H9 (cell line): ENCODE measurements around the gene HEXD. TPM values are rescaled to one million over a fixed set of nuclear protein-coding genes. Genes with fewer than 3 reads are reported as not detected.
"Not testable (repeated sequence)": the region's sequence is repeated elsewhere in the genome, so short reads cannot be mapped to it uniquely, and the experiment has no call there.

Experiments used
- DNase-seq: peaks from one replicate; pipeline ENCODE4 v3.0.0-alpha.2; 2017
- H2AFZ ChIP-seq: one replicate; pipeline ENCODE4 v1.6.1; 2013; ENCODE audit warnings: mild to moderate bottlenecking, low read length, control low read depth, moderate library complexity
- H2AK5ac ChIP-seq: 2 replicates; pipeline ENCODE4 v1.6.1; 2013; ENCODE audit warnings: low read length, control low read depth, mixed read lengths; ENCODE audit not compliant: insufficient read length
- H2BK120ac ChIP-seq: one replicate; pipeline ENCODE4 v1.6.1; 2013; ENCODE audit warnings: low read depth, mild to moderate bottlenecking, low read length, control low read depth, inconsistent platforms; ENCODE audit not compliant: poor library complexity, severe bottlenecking
- H2BK12ac ChIP-seq: 2 replicates; pipeline ENCODE4 v1.6.1; 2013; ENCODE audit warnings: low read length, control low read depth, mixed read lengths, low read depth; ENCODE audit not compliant: insufficient read length
- H2BK15ac ChIP-seq: 2 replicates; pipeline ENCODE4 v1.6.1; 2013; ENCODE audit warnings: low read depth, low read length, control low read depth
- H2BK20ac ChIP-seq: one replicate; pipeline ENCODE4 v1.6.1; 2013; ENCODE audit warnings: low read depth, mild to moderate bottlenecking, low read length, control low read depth, inconsistent platforms; ENCODE audit not compliant: poor library complexity, severe bottlenecking
- H2BK5ac ChIP-seq: 2 replicates; pipeline ENCODE4 v1.6.1; 2013; ENCODE audit warnings: low read length, control low read depth, mixed read lengths; ENCODE audit not compliant: insufficient read length
- H3K14ac ChIP-seq: 2 replicates; pipeline ENCODE4 v1.6.1; 2013; ENCODE audit warnings: low read length, control low read depth; ENCODE audit not compliant: insufficient read depth
- H3K18ac ChIP-seq: 2 replicates; pipeline ENCODE4 v1.6.1; 2013; ENCODE audit warnings: low read depth, mild to moderate bottlenecking, mixed read lengths, low read length, control low read depth; ENCODE audit not compliant: insufficient read length
- H3K23ac ChIP-seq: 2 replicates; pipeline ENCODE4 v1.6.1; 2013; ENCODE audit warnings: low read length, control low read depth, mixed read lengths, low read depth; ENCODE audit not compliant: insufficient read length
- H3K23me2 ChIP-seq: 2 replicates; pipeline ENCODE4 v1.6.1; 2013; ENCODE audit warnings: low read depth, mild to moderate bottlenecking, mixed read lengths, low read length, control low read depth; ENCODE audit not compliant: insufficient read length, poor library complexity, severe bottlenecking
- H3K27ac ChIP-seq: 2 replicates; pipeline ENCODE4 v1.5.1; 2013; ENCODE audit warnings: low read length, control low read depth, mixed read lengths, low read depth; ENCODE audit not compliant: insufficient read length
- H3K27me3 ChIP-seq: 2 replicates; pipeline ENCODE4 v1.6.1; 2013; ENCODE audit warnings: low read length, control low read depth, inconsistent platforms; ENCODE audit not compliant: insufficient read depth
- H3K4ac ChIP-seq: 2 replicates; pipeline ENCODE4 v1.6.1; 2013; ENCODE audit warnings: low read depth, mild to moderate bottlenecking, control low read depth, inconsistent platforms, low read length, moderate library complexity
- H3K4me1 ChIP-seq: 2 replicates; pipeline ENCODE4 v1.6.1; 2013; ENCODE audit warnings: low read length, control low read depth, inconsistent platforms; ENCODE audit not compliant: insufficient read depth
- H3K4me2 ChIP-seq: 2 replicates; pipeline ENCODE4 v1.6.1; 2013; ENCODE audit warnings: low read length, control low read depth, mixed read lengths; ENCODE audit not compliant: insufficient read length, insufficient read depth
- H3K56ac ChIP-seq: 2 replicates; pipeline ENCODE4 v1.6.1; 2013; ENCODE audit warnings: low read depth, mild to moderate bottlenecking, mixed read lengths, low read length, control low read depth; ENCODE audit not compliant: insufficient read length
- H3K79me1 ChIP-seq: 2 replicates; pipeline ENCODE4 v1.6.1; 2013; ENCODE audit warnings: low read depth, mild to moderate bottlenecking, moderate library complexity, low read length, control low read depth, inconsistent platforms; ENCODE audit not compliant: insufficient read depth, poor library complexity, severe bottlenecking
- H3K79me2 ChIP-seq: 2 replicates; pipeline ENCODE4 v1.6.1; 2013; ENCODE audit warnings: low read length, control low read depth, inconsistent platforms; ENCODE audit not compliant: insufficient read depth
- H3K9ac ChIP-seq: 2 replicates; pipeline ENCODE4 v1.6.1; 2013; ENCODE audit warnings: low read length, control low read depth, mixed read lengths; ENCODE audit not compliant: insufficient read length; ENCODE audit errors: extremely low read depth
- H3K9me3 ChIP-seq: one replicate; pipeline ENCODE4 v1.6.1; 2013; ENCODE audit warnings: low read depth, low read length, inconsistent platforms; ENCODE audit not compliant: control insufficient read depth
- H3T11ph ChIP-seq: one replicate; pipeline ENCODE4 v1.6.1; 2013; ENCODE audit warnings: mild to moderate bottlenecking, low read length, control low read depth, inconsistent platforms
- H4K20me1 ChIP-seq: one replicate; pipeline ENCODE4 v1.6.1; 2013; ENCODE audit not compliant: control insufficient read depth, insufficient read length, insufficient read depth
- H4K5ac ChIP-seq: 2 replicates; pipeline ENCODE4 v1.6.1; 2013; ENCODE audit warnings: low read depth, mild to moderate bottlenecking, mixed read lengths, low read length, control low read depth; ENCODE audit not compliant: insufficient read length
- H4K8ac ChIP-seq: replicated peaks from 2 replicates; pipeline ENCODE4 v1.6.1; 2013; ENCODE audit warnings: low read length, control low read depth, mixed read lengths, low read depth; ENCODE audit not compliant: insufficient read length
- H4K91ac ChIP-seq: 2 replicates; pipeline ENCODE4 v1.6.1; 2013; ENCODE audit warnings: low read depth, mild to moderate bottlenecking, moderate library complexity, mixed read lengths, low read length, control low read depth; ENCODE audit not compliant: insufficient read length
- H3K27ac Mint-ChIP-seq, 3 experiments: 2 replicates in 2 of 3; 3 replicates in 1 of 3; pipeline ENCODE4 v1.8.0; 2020 to 2021; ENCODE audit warnings: mixed read lengths in 3 of 3, mild to moderate bottlenecking in 1 of 3, moderate library complexity in 1 of 3
- H3K27me3 Mint-ChIP-seq: 2 replicates; pipeline ENCODE4 v1.8.0; 2021; ENCODE audit warnings: low read depth, mild to moderate bottlenecking, moderate library complexity, mixed read lengths
- H3K36me3 Mint-ChIP-seq, 3 experiments: 2 replicates in 2 of 3; 3 replicates in 1 of 3; pipeline ENCODE4 v1.8.0; 2020 to 2021; ENCODE audit warnings: low read depth in 3 of 3, mixed read lengths in 3 of 3; ENCODE audit not compliant: insufficient read depth in 1 of 3
- H3K4me1 Mint-ChIP-seq, 2 experiments: 2 replicates each; pipeline ENCODE4 v1.8.0; 2020; ENCODE audit warnings: mixed read lengths in 2 of 2
- H3K4me3 Mint-ChIP-seq, 2 experiments: 2 replicates in 1 of 2; 3 replicates in 1 of 2; pipeline ENCODE4 v1.8.0; 2020 to 2021; ENCODE audit warnings: mild to moderate bottlenecking in 2 of 2, mixed read lengths in 2 of 2, moderate library complexity in 1 of 2
- H3K9me3 Mint-ChIP-seq, 2 experiments: 2 replicates in 1 of 2; 3 replicates in 1 of 2; pipeline ENCODE4 v1.8.0; 2020; ENCODE audit warnings: mild to moderate bottlenecking in 2 of 2, mixed read lengths in 2 of 2, moderate library complexity in 1 of 2
- WGBS: extraction: QIAGEN DNeasy Blood & Tissue Kit; methylation state at CpG from one replicate; pipeline ENCODE4 v1.1.7; 2013; ENCODE audit warnings: missing lambda C conversion rate, low lambda C conversion rate, mixed read lengths; ENCODE audit not compliant: insufficient read length; ENCODE audit errors: extremely low coverage; 5-methylcytosine and 5-hydroxymethylcytosine counted together
- total RNA-seq: library from RNA; stranded (reverse); gene quantifications from 2 replicates; pipeline ENCODE4 v1.2.1, GENCODE V29; 2021
- TF ChIP-seq, protein P1 (sequence below): fragments of 200-600 bp; sonication (generic); conservative IDR thresholded peaks from 3 replicates; pipeline ENCODE4 v1.8.0; 2021; ENCODE audit warnings: antibody characterized with exemption, mild to moderate bottlenecking

HEXD gene
- total RNA-seq, 1 experiment from 2014 or later: 23.2 TPM

DNA sequence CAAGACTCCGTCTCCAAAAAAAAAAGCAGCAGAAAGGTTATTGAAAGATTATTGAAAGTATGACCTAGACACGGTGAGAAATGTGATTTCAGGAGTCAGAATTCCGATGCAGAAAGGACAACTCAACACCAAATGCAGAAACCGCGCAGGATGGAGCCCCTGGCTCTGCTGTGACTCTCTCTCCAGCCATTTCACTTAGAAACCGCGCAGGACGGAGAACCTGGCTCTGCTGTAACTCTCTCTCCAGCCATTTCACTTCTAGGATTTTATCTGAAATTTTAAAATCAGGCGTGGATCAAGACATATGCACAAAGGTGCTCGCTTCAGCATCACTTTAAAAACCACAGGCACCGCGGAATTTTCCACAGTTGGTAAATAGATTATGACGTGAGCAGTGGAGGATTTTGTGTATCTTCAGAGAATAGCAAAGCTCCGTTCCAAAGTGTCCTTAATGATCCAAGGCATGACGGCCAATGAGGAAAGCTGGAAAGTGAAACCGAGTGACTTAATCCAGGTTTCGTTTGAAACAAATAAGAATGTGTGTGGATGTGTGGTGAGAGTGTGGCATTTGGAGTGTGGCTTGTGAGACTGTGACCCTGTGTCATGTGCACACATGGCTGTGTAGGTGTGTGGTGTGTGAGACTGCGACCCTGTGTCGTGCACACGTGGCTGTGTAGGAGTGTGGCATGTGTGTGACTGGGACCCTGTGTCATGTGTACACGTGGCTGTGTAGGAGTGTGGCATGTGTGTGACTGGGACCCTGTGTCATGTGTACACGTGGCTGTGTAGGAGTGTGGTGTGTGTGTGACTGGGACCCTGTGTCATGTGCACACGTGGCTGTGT, 37.1 kb upstream of the HEXD start:
- Histone ChIP-seq H3T11ph (no peak overlapping the region), H3K4ac (no peak overlapping the region), H3K23me2 (no peaks in the 10 kb centered on the region), H2BK15ac (no peak overlapping the region), H3K79me1 (no peaks in the 10 kb centered on the region), H2BK120ac (no peak overlapping the region), H3K23ac (no peak overlapping the region), H4K8ac (no peak overlapping the region), H3K18ac (no peak overlapping the region), H2BK20ac (no peak overlapping the region), H3K4me1 (no peaks in the 10 kb centered on the region), H3K9me3 (no peaks in the 10 kb centered on the region), H2AK5ac (no peak overlapping the region), H4K20me1 (no peaks in the 10 kb centered on the region), H4K5ac (no peak overlapping the region), H2BK12ac (no peak overlapping the region), H2BK5ac (no peak overlapping the region), H3K27me3 (no peaks in the 10 kb centered on the region; the same call in 1 of the 2 replicates), H3K4me2 (no peak overlapping the region), H3K79me2 (no peaks in the 10 kb centered on the region), H3K9ac (no peak overlapping the region), H3K56ac (no peak overlapping the region), H3K27ac (no peak overlapping the region), H2AFZ (no peak overlapping the region), H4K91ac (no peak overlapping the region), H3K14ac (no peak overlapping the region)
- TF ChIP-seq, protein P1, sequence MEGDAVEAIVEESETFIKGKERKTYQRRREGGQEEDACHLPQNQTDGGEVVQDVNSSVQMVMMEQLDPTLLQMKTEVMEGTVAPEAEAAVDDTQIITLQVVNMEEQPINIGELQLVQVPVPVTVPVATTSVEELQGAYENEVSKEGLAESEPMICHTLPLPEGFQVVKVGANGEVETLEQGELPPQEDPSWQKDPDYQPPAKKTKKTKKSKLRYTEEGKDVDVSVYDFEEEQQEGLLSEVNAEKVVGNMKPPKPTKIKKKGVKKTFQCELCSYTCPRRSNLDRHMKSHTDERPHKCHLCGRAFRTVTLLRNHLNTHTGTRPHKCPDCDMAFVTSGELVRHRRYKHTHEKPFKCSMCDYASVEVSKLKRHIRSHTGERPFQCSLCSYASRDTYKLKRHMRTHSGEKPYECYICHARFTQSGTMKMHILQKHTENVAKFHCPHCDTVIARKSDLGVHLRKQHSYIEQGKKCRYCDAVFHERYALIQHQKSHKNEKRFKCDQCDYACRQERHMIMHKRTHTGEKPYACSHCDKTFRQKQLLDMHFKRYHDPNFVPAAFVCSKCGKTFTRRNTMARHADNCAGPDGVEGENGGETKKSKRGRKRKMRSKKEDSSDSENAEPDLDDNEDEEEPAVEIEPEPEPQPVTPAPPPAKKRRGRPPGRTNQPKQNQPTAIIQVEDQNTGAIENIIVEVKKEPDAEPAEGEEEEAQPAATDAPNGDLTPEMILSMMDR: no peak
- H3K36me3 Mint-ChIP-seq: no peaks in the 10 kb centered on the region
- no CpG with 5 or more reads among the region's 23 CpGs for WGBS
- H3K27me3 Mint-ChIP-seq: peaks cover 19% of the 10 kb centered on the region
- peaks cover 7 to 17% of the 10 kb centered on the region in 2 experiments for H3K4me1 Mint-ChIP-seq
- no peaks in the 10 kb centered on the region for H3K9me3 Mint-ChIP-seq
- H3K27ac Mint-ChIP-seq: no peak overlapping the region
- no peak overlapping the region for H3K4me3 Mint-ChIP-seq
- DNase-seq: no peak

DNA sequence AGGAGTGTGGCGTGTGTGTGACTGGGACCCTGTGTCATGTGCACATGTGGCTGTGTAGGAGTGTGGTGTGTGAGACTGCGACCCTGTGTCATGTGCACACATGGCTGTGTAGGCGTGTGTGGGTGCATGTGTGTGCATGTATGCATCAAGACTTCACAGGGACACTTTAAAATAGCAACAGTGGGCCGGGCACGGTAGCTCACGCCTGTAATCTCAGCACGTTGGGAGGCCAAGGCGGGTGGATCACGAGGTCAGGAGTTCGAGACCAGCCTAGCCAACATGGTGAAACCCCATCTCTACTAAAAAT, 36.5 kb upstream of the HEXD start:
- not testable (repeated sequence) for H3K4ac ChIP-seq, H3T11ph ChIP-seq, H3K27me3 ChIP-seq, H3K23me2 ChIP-seq, H3K4me3 Mint-ChIP-seq, H2BK20ac ChIP-seq, H3K79me2 ChIP-seq, H4K8ac ChIP-seq, DNase-seq, H3K23ac ChIP-seq, H2AK5ac ChIP-seq, H3K9me3 ChIP-seq, H4K91ac ChIP-seq, H3K9ac ChIP-seq, H3K9me3 Mint-ChIP-seq, H3K36me3 Mint-ChIP-seq, H2BK120ac ChIP-seq, H2BK5ac ChIP-seq, H4K5ac ChIP-seq, H3K14ac ChIP-seq, H4K20me1 ChIP-seq, H2BK12ac ChIP-seq, H3K79me1 ChIP-seq, H3K27ac ChIP-seq, H3K4me2 ChIP-seq, H2AFZ ChIP-seq, H3K18ac ChIP-seq, H3K4me1 ChIP-seq, H2BK15ac ChIP-seq, H3K27ac Mint-ChIP-seq, H3K56ac ChIP-seq
- no CpG with 5 or more reads among the region's 10 CpGs for WGBS
- Mint-ChIP-seq H3K4me1 (peaks cover 7 to 18% of the 10 kb centered on the region in 2 experiments), H3K27me3 (peaks cover 19% of the 10 kb centered on the region)
